ENCODE results near the gene ATP1A1.

Gene ATP1A1

DNA sequence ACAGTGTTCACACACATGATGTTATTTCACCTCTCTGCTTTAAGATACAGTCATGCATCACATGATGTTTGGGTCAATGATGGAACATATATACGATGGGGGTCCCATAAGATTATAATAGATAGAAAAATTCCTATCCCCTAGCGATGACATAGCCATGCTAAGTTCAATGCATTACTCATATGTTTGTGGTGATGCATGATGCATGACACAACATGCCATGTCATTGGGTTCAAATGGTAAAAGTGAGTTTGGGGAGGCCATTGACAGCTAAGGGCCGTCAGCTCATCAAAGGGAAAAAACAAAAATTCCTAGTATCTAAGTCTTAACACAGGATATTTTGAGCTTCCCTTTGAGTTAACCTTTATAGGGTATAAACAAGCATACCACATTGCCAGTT, 73.6 kb downstream of the ATP1A1 start:
- CTCF ChIA-PET, result interaction anchor here (0.8 to 2.1 kb wide), 2 partner anchors 38 to 308 kb away, joined by 4 to 6 read pairs; no protein-coding TSS in a partner anchor
- no peak for DNase-seq (ENCODE audit: low read depth, low spot score)
- POLR2A ChIA-PET, result no interaction called here
- no peak overlapping the region for H3K4me3 ChIP-seq (ENCODE audit: low read depth, low read length)
- TF ChIP-seq, protein P1, sequence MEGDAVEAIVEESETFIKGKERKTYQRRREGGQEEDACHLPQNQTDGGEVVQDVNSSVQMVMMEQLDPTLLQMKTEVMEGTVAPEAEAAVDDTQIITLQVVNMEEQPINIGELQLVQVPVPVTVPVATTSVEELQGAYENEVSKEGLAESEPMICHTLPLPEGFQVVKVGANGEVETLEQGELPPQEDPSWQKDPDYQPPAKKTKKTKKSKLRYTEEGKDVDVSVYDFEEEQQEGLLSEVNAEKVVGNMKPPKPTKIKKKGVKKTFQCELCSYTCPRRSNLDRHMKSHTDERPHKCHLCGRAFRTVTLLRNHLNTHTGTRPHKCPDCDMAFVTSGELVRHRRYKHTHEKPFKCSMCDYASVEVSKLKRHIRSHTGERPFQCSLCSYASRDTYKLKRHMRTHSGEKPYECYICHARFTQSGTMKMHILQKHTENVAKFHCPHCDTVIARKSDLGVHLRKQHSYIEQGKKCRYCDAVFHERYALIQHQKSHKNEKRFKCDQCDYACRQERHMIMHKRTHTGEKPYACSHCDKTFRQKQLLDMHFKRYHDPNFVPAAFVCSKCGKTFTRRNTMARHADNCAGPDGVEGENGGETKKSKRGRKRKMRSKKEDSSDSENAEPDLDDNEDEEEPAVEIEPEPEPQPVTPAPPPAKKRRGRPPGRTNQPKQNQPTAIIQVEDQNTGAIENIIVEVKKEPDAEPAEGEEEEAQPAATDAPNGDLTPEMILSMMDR (IDR thresholded peaks at IDR 0.05; ENCODE audit: insufficient read depth, low read length, missing control alignments), result no peak

DNA sequence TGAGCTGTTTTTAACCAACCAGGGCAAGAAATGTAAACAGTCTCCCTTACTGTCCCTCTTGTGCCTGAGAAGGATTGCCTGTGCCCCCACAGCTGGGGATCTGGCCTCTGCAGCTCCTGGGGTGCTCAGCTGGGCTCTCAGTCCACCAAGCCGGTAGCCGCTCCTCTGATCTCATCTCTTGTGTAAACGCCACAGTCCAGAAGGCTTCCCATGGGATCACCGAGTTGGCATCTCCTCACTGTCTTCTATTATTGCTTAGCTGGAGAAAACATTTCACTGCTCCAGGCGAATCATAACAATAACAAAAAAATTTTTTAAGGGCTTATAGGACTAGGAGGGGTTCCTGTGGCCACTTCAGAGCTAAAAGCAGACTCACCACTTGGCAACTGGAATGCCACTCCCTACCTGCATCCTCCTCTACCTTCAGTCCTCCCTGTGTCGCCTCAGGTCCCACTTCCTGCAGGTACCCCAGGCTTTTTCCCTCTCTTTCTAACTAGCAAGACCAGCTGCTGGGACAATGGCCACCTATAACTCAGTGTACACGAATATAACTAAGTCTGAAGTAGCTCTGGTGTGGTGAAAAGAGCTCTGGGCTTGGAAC, 75.8 kb downstream of the ATP1A1 start:
- H3K4me3 ChIP-seq (ENCODE audit: low read depth, low read length), result no peak overlapping the region
- TF ChIP-seq, protein P1 (IDR thresholded peaks at IDR 0.05; ENCODE audit: insufficient read depth, low read length, missing control alignments), result no peak
- ChIA-PET CTCF (interaction anchor here (1.2 to 2.1 kb wide), 3 partner anchors 34 to 36 kb away, joined by 4 to 6 read pairs (median 5); no protein-coding TSS in a partner anchor), POLR2A (interaction anchor here (1.0 kb wide), 1 partner anchor 30 kb away, joined by 3 read pairs; no protein-coding TSS in a partner anchor)
- DNase-seq (ENCODE audit: low read depth, low spot score), result no peak

DNA sequence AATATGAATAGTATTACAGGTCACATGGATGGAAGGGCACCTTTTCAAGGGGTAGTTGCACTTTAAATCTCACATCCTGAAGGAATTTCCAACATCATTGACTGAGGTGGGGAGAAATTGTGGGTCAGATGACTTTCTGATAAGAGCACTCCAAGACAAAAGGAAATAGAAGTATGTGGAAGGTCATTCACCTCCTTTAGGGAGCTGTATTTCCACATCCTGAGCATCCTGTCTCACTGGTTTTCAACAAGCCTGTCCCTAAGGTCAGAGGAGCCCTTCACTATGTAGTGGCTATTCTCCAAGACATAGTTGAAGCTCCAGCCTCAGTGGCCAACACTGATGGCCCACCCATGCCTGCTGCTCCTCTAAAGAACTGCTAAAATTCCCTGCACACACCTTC, 76.5 kb downstream of the ATP1A1 start:
- ChIA-PET POLR2A (no interaction called here), CTCF (interaction anchor here (1.2 kb wide), 2 partner anchors 33 to 36 kb away, joined by 4 to 5 read pairs; no protein-coding TSS in a partner anchor)
- TF ChIP-seq, protein P1 (IDR thresholded peaks at IDR 0.05; ENCODE audit: insufficient read depth, low read length, missing control alignments), result no peak
- H3K4me3 ChIP-seq (ENCODE audit: low read depth, low read length), result no peak overlapping the region
- DNase-seq (ENCODE audit: low read depth, low spot score), result no peak

DNA sequence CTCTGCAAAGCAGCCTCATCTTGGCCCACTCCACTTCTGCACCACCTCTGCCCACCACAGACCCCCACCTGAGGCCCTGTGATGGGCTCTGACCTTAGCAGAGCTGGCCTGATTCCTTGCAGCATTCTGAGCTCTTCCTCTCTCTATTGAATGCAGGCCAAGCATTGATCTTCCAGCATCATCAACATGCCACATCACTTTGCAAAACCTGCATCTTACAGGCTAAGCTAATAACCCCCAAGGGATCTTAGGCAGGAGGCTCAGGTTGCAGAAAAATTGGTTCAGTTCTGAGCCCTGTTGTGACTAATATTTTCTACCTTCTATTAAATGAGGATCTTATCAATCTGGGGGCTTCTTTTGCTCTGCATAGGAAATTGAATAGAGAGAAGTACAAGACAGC, 78.7 kb downstream of the ATP1A1 start:
- no peak for DNase-seq (ENCODE audit: low read depth, low spot score)
- TF ChIP-seq, protein P1 (IDR thresholded peaks at IDR 0.05; ENCODE audit: insufficient read depth, low read length, missing control alignments), result no peak
- ChIA-PET CTCF (interaction anchor here (0.7 to 1.3 kb wide), 2 partner anchors 34 to 35 kb away, joined by 3 to 6 read pairs; no protein-coding TSS in a partner anchor), POLR2A (no interaction called here)
- no peak overlapping the region for H3K4me3 ChIP-seq (ENCODE audit: low read depth, low read length)

DNA sequence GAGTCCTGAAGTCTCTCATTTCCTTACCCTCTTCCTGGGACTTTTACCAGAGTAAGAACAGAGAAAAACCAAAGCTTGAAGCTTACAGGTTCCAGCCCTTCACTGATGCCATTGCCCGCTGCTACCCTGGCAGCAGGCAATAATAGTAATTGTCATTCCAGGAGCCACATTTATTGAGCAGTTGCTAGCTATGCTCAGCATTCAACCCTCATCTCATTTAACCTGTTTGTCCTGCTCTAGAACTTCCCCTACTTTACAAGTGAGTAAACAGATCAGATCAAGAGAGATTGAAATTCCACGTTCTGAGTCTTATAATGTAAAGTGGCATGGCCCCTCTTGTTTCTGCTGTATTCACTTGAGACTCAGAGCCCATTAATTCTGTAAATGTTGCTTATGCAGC, 80.4 kb downstream of the ATP1A1 start:
- POLR2A ChIA-PET, result no interaction called here
- no peak overlapping the region for H3K4me3 ChIP-seq (ENCODE audit: low read depth, low read length)
- no peak for DNase-seq (ENCODE audit: low read depth, low spot score)
- CTCF ChIA-PET, result interaction anchor here (0.9 kb wide), 1 partner anchor 32 kb away, joined by 3 read pairs; no protein-coding TSS in a partner anchor
- TF ChIP-seq, protein P1 (IDR thresholded peaks at IDR 0.05; ENCODE audit: insufficient read depth, low read length, missing control alignments), result no peak

DNA sequence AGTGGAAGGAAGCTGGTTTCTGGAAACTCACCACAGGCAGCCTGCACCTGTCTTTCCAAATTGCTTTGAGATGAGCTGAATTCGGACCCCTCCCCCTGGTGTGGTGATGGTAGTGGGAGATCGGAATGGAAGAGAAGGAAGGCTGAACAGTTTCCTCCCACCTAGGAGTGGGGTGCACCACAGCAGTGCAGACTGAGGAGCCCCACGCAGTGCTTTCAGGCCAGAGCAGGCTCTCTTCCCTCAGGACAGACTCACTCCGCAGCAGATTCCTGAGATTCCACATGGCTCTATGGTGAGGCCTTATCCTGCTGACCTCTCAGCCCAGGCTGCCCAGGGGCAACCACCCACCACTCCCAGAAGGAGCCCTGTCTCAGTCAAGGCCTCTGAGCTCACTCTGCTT, 80.9 kb downstream of the ATP1A1 start:
- ChIA-PET CTCF (interaction anchor here (0.9 kb wide), 1 partner anchor 32 kb away, joined by 3 read pairs; no protein-coding TSS in a partner anchor), POLR2A (no interaction called here)
- TF ChIP-seq, protein P1 (IDR thresholded peaks at IDR 0.05; ENCODE audit: insufficient read depth, low read length, missing control alignments), result no peak
- no peak overlapping the region for H3K4me3 ChIP-seq (ENCODE audit: low read depth, low read length)
- no peak for DNase-seq (ENCODE audit: low read depth, low spot score)
